CD4-positive, alpha-beta T cell (primary cell): ENCODE data around the gene COQ2. TPM values are rescaled to one million over a fixed set of nuclear protein-coding genes. Genes with fewer than 3 reads are reported as not detected.

Experiments used
- total RNA-seq, 174 experiments: library from RNA in 2 of 174; stranded (reverse) in 2 of 174; gene quantifications; one replicate each; pipeline ENCODE4 v1.2.3 and lab custom pipeline; 2021 to 2026

COQ2 gene
- total RNA-seq, 2 experiments from 2014 or later, result 9.2 to 10.1 TPM

Other genes with a start within 250 kb of the COQ2 start
- gene COPS4, start 249.6 kb downstream of the COQ2 start, total RNA-seq, result 10 to 100 TPM; 26.0 to 27.6 TPM
- gene PLAC8, start 170.1 kb downstream of the COQ2 start, total RNA-seq, result 100 to 1,000 TPM; 249 to 259 TPM
- 1 to 10 TPM; 1.5 to 2.1 TPM for gene HPSE, start 50.0 kb upstream of the COQ2 start, total RNA-seq
- 10 to 100 TPM; 21.5 to 24.1 TPM for gene HELQ, start 171.0 kb upstream of the COQ2 start, total RNA-seq
- 10 to 100 TPM; 15.7 to 18.0 TPM for gene MRPS18C, start 171.3 kb upstream of the COQ2 start, total RNA-seq
- gene ABRAXAS1, start 200.3 kb upstream of the COQ2 start, total RNA-seq, result 10 to 100 TPM; 19.3 to 19.5 TPM